H1 (cell line): ENCODE measurements around the gene DECR2.

ENCODE experiments used
- CBX8 ChIP-seq: fragments of 300-800, 300-1000 bp; sonication (generic); IDR thresholded peaks from 2 replicates; pipeline ENCODE4 v1.7.1; 2016; ENCODE audit warnings: low read depth, low read length, borderline replicate concordance
- CTCF ChIP-seq, 3 experiments: IDR thresholded peaks; 1 replicate in 2 of 3; 2 replicates in 1 of 3; pipeline versions ENCODE4 v1.5.1 to v1.6.1; 2011; ENCODE audit warnings: low read length in 3 of 3, mild to moderate bottlenecking in 3 of 3, inconsistent platforms in 2 of 3, low read depth in 1 of 3, moderate library complexity in 1 of 3; ENCODE audit not compliant: insufficient read depth in 1 of 3; ENCODE audit errors: control extremely low read depth in 1 of 3
- KDM5A ChIP-seq: fragments of 200-600 bp; IDR thresholded peaks from 2 replicates; pipeline ENCODE4 v1.7.1; 2012; ENCODE audit warnings: mild to moderate bottlenecking, low read length, inconsistent platforms, mixed read lengths
- SP1 ChIP-seq: IDR thresholded peaks from 2 replicates; pipeline ENCODE4 v1.6.1; 2011; ENCODE audit warnings: low read depth, low read length
- SP2 ChIP-seq: IDR thresholded peaks from 2 replicates; pipeline ENCODE4 v1.6.1; 2012; ENCODE audit warnings: mild to moderate bottlenecking, low read length, inconsistent platforms

GRCh38 chr16:375212-375611 is 26.5 kb upstream of the DECR2 start:
- TF ChIP-seq SP2 (no peak), SP1 (no peak), CTCF (IDR thresholded peaks at IDR 0.05; ENCODE audit: control extremely low read depth in 1 of 3, insufficient read depth in 1 of 3, low read depth in 1 of 3, low read length in 3 of 3) (no peak), KDM5A (no peak), CBX8 (no peak)
